Common myeloid progenitor, CD34-positive (primary cell): Measurements from ENCODE around the gene GRPEL2.

Source experiments
- CTCF ChIA-PET: fragments of 350-600 bp; sonication (Branson Sonifier 250); formaldehyde crosslinking; loops from one replicate; lab custom pipeline; 2021; ENCODE audit warnings: antibody characterized with exemption; lab: Charles Lee
- POLR2A ChIA-PET: fragments of 350-600 bp; sonication (Branson Sonifier 250); formaldehyde crosslinking; loops from one replicate; lab custom pipeline; 2021; ENCODE audit warnings: antibody characterized with exemption; lab: Charles Lee
- DNase-seq, 3 donors: peaks; one replicate each; pipeline versions ENCODE4 v3.0.0 to v3.0.0-alpha.2; 2013
- H3K27ac ChIP-seq, 2 experiments: 1 replicate in 1 of 2; 2 replicates in 1 of 2; pipeline ENCODE4 v1.7.0; 2013; ENCODE audit warnings: inconsistent platforms in 2 of 2, low read length in 2 of 2, mild to moderate bottlenecking in 2 of 2, low read depth in 1 of 2, moderate library complexity in 1 of 2; ENCODE audit not compliant: severe bottlenecking in 2 of 2, insufficient read depth in 1 of 2, poor library complexity in 1 of 2
- H3K27me3 ChIP-seq, 5 experiments: replicated peaks in 2 of 5; 1 replicate in 3 of 5; 2 replicates in 2 of 5; pipeline versions ENCODE4 v1.6.1 to v1.7.0; 2013; ENCODE audit warnings: low read length in 4 of 5, mild to moderate bottlenecking in 2 of 5, moderate library complexity in 2 of 5, inconsistent platforms in 1 of 5; ENCODE audit not compliant: insufficient read depth in 5 of 5, control insufficient read depth in 4 of 5
- H3K36me3 ChIP-seq, 4 experiments: 1 replicate in 2 of 4; 2 replicates in 2 of 4; pipeline versions ENCODE4 v1.6.1 to v1.7.0; 2013; ENCODE audit warnings: low read length in 3 of 4, control low read depth in 1 of 4, mild to moderate bottlenecking in 1 of 4; ENCODE audit not compliant: control insufficient read depth in 4 of 4, insufficient read depth in 4 of 4
- H3K4me1 ChIP-seq, 4 experiments: 1 replicate in 3 of 4; 2 replicates in 1 of 4; pipeline versions ENCODE4 v1.6.1 to v1.7.1; 2013; ENCODE audit warnings: low read length in 3 of 4, mild to moderate bottlenecking in 3 of 4, control low read depth in 1 of 4, inconsistent platforms in 1 of 4, moderate library complexity in 1 of 4; ENCODE audit not compliant: control insufficient read depth in 4 of 4, insufficient read depth in 4 of 4; ENCODE audit errors: control extremely low read depth in 1 of 4
- H3K4me3 ChIP-seq, 7 experiments: 1 replicate in 4 of 7; 2 replicates in 3 of 7; pipeline versions ENCODE4 v1.5.1 to v1.7.0; 2013; ENCODE audit warnings: mild to moderate bottlenecking in 7 of 7, low read length in 6 of 7, moderate library complexity in 6 of 7, inconsistent platforms in 2 of 7, low read depth in 2 of 7, control low read depth in 1 of 7; ENCODE audit not compliant: insufficient read depth in 4 of 7, control insufficient read depth in 1 of 7; ENCODE audit errors: extremely low read depth in 1 of 7
- H3K9me3 ChIP-seq, 5 experiments: 1 replicate in 4 of 5; 2 replicates in 1 of 5; pipeline versions ENCODE4 v1.6.1 to v1.7.1; 2013; ENCODE audit warnings: low read length in 4 of 5, mild to moderate bottlenecking in 2 of 5, inconsistent platforms in 1 of 5, low read depth in 1 of 5, moderate library complexity in 1 of 5; ENCODE audit not compliant: control insufficient read depth in 4 of 5, insufficient read depth in 2 of 5; ENCODE audit errors: control extremely low read depth in 1 of 5
- WGBS: methylation state at CpG from one replicate; pipeline ENCODE4 v1.1.5; 2013; ENCODE audit not compliant: insufficient coverage; 5-methylcytosine and 5-hydroxymethylcytosine counted together

The GRPEL2 gene

DNA sequence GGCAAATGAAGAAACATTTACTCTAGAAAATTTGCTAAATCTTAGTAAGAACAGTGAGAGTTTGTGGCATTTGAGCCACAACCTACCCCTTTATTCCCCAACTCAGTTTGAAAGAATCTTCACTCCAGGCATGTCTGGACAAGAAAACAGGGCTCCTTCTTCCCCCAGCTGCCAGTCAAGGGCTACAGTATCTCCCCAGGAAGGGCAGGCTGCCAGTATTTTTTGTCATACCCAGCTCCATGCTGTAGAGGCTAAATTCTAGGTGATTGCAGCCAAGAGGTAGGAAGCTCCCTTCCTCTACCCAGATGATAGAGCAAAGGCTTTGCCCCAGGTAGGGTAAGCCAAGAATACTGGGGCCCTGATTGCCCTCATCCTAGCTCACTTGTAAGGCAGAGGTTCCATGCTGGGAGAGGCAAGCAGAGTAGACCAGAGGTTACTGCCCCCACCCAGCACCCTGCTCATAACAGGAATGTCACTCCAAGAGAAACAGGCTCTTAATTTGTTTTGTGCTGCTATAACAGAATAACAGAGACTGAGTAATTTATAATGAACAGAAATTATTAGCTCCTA, 20.0 kb upstream of the GRPEL2 start:
- H3K4me3 ChIP-seq = no peak overlapping the region
- no peak for DNase-seq
- ChIA-PET POLR2A (no interaction called here), CTCF (interaction anchor here (0.9 to 1.8 kb wide), 5 partner anchors 9 to 110 kb away, joined by 3 to 5 read pairs (median 4); partner anchors contain the start of gene GRPEL2)
- peaks cover 0 to 2% (median 0%) of the 10 kb centered on the region in 5 experiments for H3K9me3 ChIP-seq
- H3K4me1 ChIP-seq = peaks cover 0 to 13% (median 6%) of the 10 kb centered on the region in 4 experiments
- H3K27ac ChIP-seq = no peak overlapping the region
- no peaks in the 10 kb centered on the region for H3K36me3 ChIP-seq
- H3K27me3 ChIP-seq = no peaks in the 10 kb centered on the region

DNA sequence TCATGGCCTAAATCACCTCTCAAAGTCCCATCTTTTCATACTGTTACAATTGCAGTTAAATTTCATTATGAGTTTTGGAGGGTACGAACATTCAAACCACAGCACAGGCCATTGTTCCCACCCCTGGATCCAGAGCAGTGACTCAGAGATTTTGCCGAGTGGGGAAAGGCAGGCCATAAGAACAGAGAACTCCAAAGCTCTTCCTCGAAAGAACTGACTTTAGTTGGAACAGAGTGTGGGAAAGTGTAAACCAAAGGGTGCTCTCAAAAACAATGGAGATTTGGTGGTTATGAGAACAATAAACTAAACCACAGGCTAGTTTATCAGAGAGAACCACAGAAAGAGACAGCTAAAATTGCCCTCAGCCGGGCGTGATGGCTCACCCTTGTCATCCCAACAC, 19.4 kb upstream of the GRPEL2 start:
- H3K4me3 ChIP-seq = no peak overlapping the region
- no peak overlapping the region for H3K27ac ChIP-seq
- ChIA-PET CTCF (interaction anchor here (0.9 to 1.8 kb wide), 5 partner anchors 9 to 109 kb away, joined by 3 to 5 read pairs (median 4); partner anchors contain the start of gene GRPEL2), POLR2A (no interaction called here)
- H3K4me1 ChIP-seq = peaks cover 0 to 8% (median 3%) of the 10 kb centered on the region in 4 experiments
- H3K9me3 ChIP-seq = peaks cover 0 to 2% (median 0%) of the 10 kb centered on the region in 5 experiments
- H3K36me3 ChIP-seq = no peaks in the 10 kb centered on the region
- no peaks in the 10 kb centered on the region for H3K27me3 ChIP-seq
- 95% methylated on average over 4 of the region's 5 CpGs for WGBS
- DNase-seq = no peak

DNA sequence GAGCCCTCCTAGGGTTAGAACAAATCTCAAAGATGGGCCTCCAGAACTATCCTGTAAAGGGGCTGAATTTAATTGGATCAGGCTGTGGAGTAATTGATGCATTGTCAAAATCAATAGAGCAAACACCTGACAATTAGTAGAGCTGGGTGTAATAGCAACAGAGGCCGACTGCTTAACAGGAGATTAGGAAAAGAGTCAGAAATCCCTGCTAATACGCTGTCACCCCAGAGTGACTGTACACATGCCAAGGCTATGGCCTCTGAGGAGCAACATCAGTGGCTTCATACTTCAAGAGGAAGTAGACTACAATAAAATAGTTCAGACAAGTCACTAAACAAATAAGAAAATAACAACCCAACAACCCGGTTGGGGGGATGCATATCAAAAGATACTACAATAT, 18.7 kb upstream of the GRPEL2 start:
- POLR2A ChIA-PET = interaction anchor here (0.6 kb wide), 1 partner anchor 281 kb away, joined by 9 read pairs; no protein-coding TSS in a partner anchor
- peaks cover 0 to 2% (median 0%) of the 10 kb centered on the region in 5 experiments for H3K9me3 ChIP-seq
- H3K4me1 ChIP-seq = peaks cover 0 to 2% (median 0%) of the 10 kb centered on the region in 4 experiments
- WGBS = 100% methylated on average over 2 of the region's 3 CpGs
- no peak overlapping the region for H3K27ac ChIP-seq
- no peaks in the 10 kb centered on the region for H3K27me3 ChIP-seq
- CTCF ChIA-PET = interaction anchor here (1.2 to 1.8 kb wide), 3 partner anchors 10 to 48 kb away, joined by 4 read pairs; no protein-coding TSS in a partner anchor
- DNase-seq = no peak
- no peaks in the 10 kb centered on the region for H3K36me3 ChIP-seq
- H3K4me3 ChIP-seq = no peak overlapping the region

DNA sequence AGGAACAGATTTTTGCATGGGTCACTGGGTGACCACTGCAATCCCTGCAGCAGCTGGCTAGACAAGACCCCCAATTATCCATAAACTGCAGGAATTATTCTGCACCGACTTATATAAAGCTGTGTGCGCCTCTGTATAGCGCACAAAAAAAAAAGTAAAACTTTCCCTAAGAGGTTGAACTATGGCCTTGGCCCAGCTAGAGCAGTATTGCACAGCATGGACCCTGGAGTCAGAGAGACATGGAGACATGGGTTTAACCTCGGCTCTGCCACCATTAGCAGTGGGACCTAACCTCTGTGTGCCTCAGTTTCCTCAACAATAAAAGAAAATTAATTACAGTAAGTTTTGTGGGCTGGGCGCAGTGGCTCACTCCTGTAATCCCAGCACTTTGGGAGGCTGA, 17.1 kb upstream of the GRPEL2 start:
- Histone ChIP-seq H3K27me3 (no peaks in the 10 kb centered on the region), H3K4me3 (no peak overlapping the region), H3K27ac (no peak overlapping the region), H3K9me3 (peaks cover 0 to 2% (median 0%) of the 10 kb centered on the region in 5 experiments), H3K4me1 (peaks cover 0 to under 1% (median 0%) of the 10 kb centered on the region in 4 experiments), H3K36me3 (no peaks in the 10 kb centered on the region)
- POLR2A ChIA-PET = no interaction called here
- CTCF ChIA-PET = interaction anchor here (1.6 kb wide), 2 partner anchors 10 to 47 kb away, joined by 3 to 4 read pairs; no protein-coding TSS in a partner anchor
- 95% methylated on average over 4 of the region's 5 CpGs for WGBS
- no peak for DNase-seq

DNA sequence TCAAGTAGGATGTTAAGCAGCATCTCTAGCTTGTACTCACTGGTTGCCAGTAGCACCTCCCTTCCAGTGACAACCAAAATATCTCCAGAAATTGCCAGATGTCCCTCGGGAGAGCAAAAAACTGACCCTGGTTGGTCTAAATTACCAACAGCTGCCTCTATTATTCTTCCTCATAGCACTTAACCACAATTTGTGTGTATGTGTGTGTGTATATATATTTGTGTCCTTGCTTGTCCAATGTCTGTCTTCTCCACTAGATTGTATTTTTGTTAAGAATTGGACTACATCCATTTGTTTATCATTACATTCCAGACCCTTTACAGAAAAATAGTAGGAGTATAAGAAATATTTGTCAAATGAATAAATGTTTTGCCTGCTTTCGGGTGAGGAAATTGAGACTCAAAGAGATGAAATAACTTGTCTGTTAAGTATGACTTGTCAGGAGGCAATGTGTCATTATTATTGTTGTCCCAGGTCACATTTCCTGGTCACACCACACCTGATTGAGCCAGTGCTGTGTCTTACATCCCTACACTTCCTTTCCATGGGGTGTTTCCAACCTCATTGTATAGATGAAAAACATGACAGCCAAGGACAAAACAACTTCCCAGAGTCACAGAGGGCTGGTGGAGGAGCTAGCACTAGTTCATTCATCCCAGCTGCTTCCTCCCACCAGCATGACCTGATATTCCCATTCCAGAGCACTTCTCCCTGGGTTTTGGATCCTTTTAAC, 11.4 kb upstream of the GRPEL2 start:
- DNase-seq = no peak
- ChIA-PET CTCF (interaction anchor here (1.3 to 4.1 kb wide), 5 partner anchors 15 to 38 kb away, joined by 3 to 17 read pairs (median 4); no protein-coding TSS in a partner anchor), POLR2A (interaction anchor here (0.6 kb wide), 1 partner anchor 24 kb away, joined by 3 read pairs; the partner anchor contains the start of gene PCYOX1L)
- no peaks in the 10 kb centered on the region for H3K4me1 ChIP-seq
- H3K27ac ChIP-seq = no peak overlapping the region
- H3K4me3 ChIP-seq = no peak overlapping the region
- H3K36me3 ChIP-seq = no peaks in the 10 kb centered on the region
- WGBS = no CpG with 5 or more reads among the region's 2 CpGs
- no peaks in the 10 kb centered on the region for H3K9me3 ChIP-seq
- no peaks in the 10 kb centered on the region for H3K27me3 ChIP-seq

DNA sequence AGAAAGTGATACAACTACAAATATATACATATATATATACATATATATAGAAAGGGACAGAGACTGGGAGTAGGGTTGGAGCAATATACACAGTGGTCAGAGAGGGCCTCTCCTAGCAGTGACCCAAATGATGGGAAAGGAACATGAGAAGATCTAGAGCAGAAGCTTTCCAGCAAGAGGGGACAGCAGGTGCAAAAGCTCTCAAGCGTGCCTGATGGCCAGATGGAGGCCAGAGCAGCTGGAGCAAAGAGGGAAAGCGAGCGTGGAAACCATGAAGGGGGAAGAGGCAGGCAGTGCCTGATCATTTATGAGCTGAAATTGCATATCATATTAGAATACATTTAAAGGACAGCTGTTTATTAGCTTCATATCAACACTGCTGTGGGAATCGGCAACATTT, 7.6 kb upstream of the GRPEL2 start:
- POLR2A ChIA-PET = no interaction called here
- no peak overlapping the region for H3K4me3 ChIP-seq
- no peak overlapping the region for H3K27ac ChIP-seq
- CTCF ChIA-PET = interaction anchor here (1.0 to 1.3 kb wide), 2 partner anchors 9 to 39 kb away, joined by 3 to 5 read pairs; no protein-coding TSS in a partner anchor
- no peaks in the 10 kb centered on the region for H3K27me3 ChIP-seq
- DNase-seq = no peak
- no peaks in the 10 kb centered on the region for H3K9me3 ChIP-seq
- H3K36me3 ChIP-seq = no peaks in the 10 kb centered on the region
- 100% methylated on average over 1 of the region's 4 CpGs for WGBS
- no peaks in the 10 kb centered on the region for H3K4me1 ChIP-seq
